Measurements from ENCODE around the gene MSRB2. TPM values are rescaled to one million over a fixed set of nuclear protein-coding genes. Genes with fewer than 3 reads are reported as not detected.

Gene MSRB2
- total and polyA plus RNA-seq, 2 of the 4 experiments (the other 2 are of a cell fraction), result 10.6 to 20.1 TPM

GRCh38 chr10:23136462-23136861 lies 41.1 kb downstream of the MSRB2 start:
- Histone ChIP-seq H4K91ac (ENCODE audit: insufficient read depth, low read depth, low read length) (no peak overlapping the region), H3K18ac (ENCODE audit: low read depth, low read length) (no peak overlapping the region), H3K4me3 (ENCODE audit: insufficient read depth, low read depth, low read length) (no peak overlapping the region), H3K36me3 (ENCODE audit: control insufficient read depth, insufficient read depth, low read length) (no peaks in the 10 kb centered on the region), H2AK9ac (replicated peaks; ENCODE audit: low read depth, low read length, poor library complexity) (no peak overlapping the region), H2AFZ (replicated peaks; ENCODE audit: low read length, poor library complexity) (no peak overlapping the region), H3K4me1 (ENCODE audit: control insufficient read depth, insufficient read depth, low read length) (no peaks in the 10 kb centered on the region), H2BK120ac (ENCODE audit: low read depth, low read length) (no peak overlapping the region), H3K14ac (replicated peaks; ENCODE audit: low read depth, low read length) (no peak overlapping the region), H4K5ac (ENCODE audit: low read depth, low read length) (no peak overlapping the region), H4K20me1 (ENCODE audit: insufficient read depth, low read length) (no peaks in the 10 kb centered on the region), H3K27me3 (ENCODE audit: control insufficient read depth, insufficient read depth, low read length) (no peaks in the 10 kb centered on the region), H3K56ac (ENCODE audit: extremely low read depth, insufficient read depth, low read length) (no peak overlapping the region), H3K79me1 (ENCODE audit: low read depth in 1 of 2, low read length in 2 of 2) (no peaks in the 10 kb centered on the region), H3K9ac (ENCODE audit: low read depth, low read length) (no peak overlapping the region), H3K9me1 (ENCODE audit: insufficient read depth, low read length) (no peaks in the 10 kb centered on the region), H3K4ac (ENCODE audit: low read depth, low read length) (no peak overlapping the region), H3K23ac (ENCODE audit: low read depth, low read length) (no peak overlapping the region), H2AK5ac (ENCODE audit: low read depth, low read length) (no peak overlapping the region), H2BK5ac (ENCODE audit: low read depth, low read length, poor library complexity, severe bottlenecking) (no peak overlapping the region), H4K8ac (ENCODE audit: low read depth in 2 of 2, low read length in 2 of 2) (no peak overlapping the region), H2BK20ac (ENCODE audit: low read depth, low read length) (no peak overlapping the region), H3K27ac (ENCODE audit: insufficient read depth, low read length) (no peak overlapping the region), H3K4me2 (ENCODE audit: low read depth, low read length) (no peak overlapping the region), H3K9me3 (ENCODE audit: control insufficient read depth, insufficient read depth, low read length) (no peaks in the 10 kb centered on the region), H2BK15ac (ENCODE audit: low read depth, low read length) (no peak overlapping the region)
- BruUV-seq (replicated peaks), result no TSS peak
- ChIA-PET CTCF (no interaction called here), POLR2A (ENCODE audit: unreplicated experiment) (no interaction called here)
- dilution Hi-C loops (cut with HindIII; ENCODE audit: low sequenced_read_pairs, unreplicated experiment), result no loop called here
- DNase-seq, result no peak
- no peak for ATAC-seq (ENCODE audit: low read depth)
- in situ Hi-C loops (cut with MboI; ENCODE audit: low sequenced_read_pairs), result no loop called here
- WGBS, 2 experiments (ENCODE audit: extremely low coverage in 2 of 2, insufficient read length in 1 of 2), result 100% methylated on average over 1 of the region's 4 CpGs; no CpG with 5 or more reads in 1 of the 2 experiments
- TF ChIP-seq RFX5 (IDR thresholded peaks at IDR 0.05; ENCODE audit: low read depth, low read length) (no peak), SMC3 (IDR thresholded peaks at IDR 0.05; ENCODE audit: low read depth, low read length) (no peak), MAFK (IDR thresholded peaks at IDR 0.05; ENCODE audit: low read depth, low read length) (no peak), FOS (IDR thresholded peaks at IDR 0.05; ENCODE audit: low read depth, low read length) (no peak), CEBPB (IDR thresholded peaks at IDR 0.05; ENCODE audit: low read depth, low read length) (no peak), POLR2A (IDR thresholded peaks at IDR 0.05; ENCODE audit: low read depth, low read length) (no peak), MXI1 (IDR thresholded peaks at IDR 0.05; ENCODE audit: borderline replicate concordance, low read depth, low read length) (no peak), BHLHE40 (IDR thresholded peaks at IDR 0.05; ENCODE audit: low read depth, low read length) (no peak), RAD21 (IDR thresholded peaks at IDR 0.05; ENCODE audit: low read length) (no peak), MAZ (IDR thresholded peaks at IDR 0.05; ENCODE audit: borderline replicate concordance, low read depth, low read length) (no peak), RCOR1 (IDR thresholded peaks at IDR 0.05; ENCODE audit: insufficient replicate concordance, low read length) (no peak), NFE2L2 (IDR thresholded peaks at IDR 0.05; ENCODE audit: low read depth, low read length) (no peak), USF2 (IDR thresholded peaks at IDR 0.05; ENCODE audit: low read depth, low read length) (no peak), CHD1 (IDR thresholded peaks at IDR 0.05; ENCODE audit: low read depth, low read length) (no peak)
- TF ChIP-seq, protein P1, sequence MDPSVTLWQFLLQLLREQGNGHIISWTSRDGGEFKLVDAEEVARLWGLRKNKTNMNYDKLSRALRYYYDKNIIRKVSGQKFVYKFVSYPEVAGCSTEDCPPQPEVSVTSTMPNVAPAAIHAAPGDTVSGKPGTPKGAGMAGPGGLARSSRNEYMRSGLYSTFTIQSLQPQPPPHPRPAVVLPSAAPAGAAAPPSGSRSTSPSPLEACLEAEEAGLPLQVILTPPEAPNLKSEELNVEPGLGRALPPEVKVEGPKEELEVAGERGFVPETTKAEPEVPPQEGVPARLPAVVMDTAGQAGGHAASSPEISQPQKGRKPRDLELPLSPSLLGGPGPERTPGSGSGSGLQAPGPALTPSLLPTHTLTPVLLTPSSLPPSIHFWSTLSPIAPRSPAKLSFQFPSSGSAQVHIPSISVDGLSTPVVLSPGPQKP (IDR thresholded peaks at IDR 0.05; ENCODE audit: borderline replicate concordance, low read depth, low read length), result no peak
- TF ChIP-seq, protein P2, sequence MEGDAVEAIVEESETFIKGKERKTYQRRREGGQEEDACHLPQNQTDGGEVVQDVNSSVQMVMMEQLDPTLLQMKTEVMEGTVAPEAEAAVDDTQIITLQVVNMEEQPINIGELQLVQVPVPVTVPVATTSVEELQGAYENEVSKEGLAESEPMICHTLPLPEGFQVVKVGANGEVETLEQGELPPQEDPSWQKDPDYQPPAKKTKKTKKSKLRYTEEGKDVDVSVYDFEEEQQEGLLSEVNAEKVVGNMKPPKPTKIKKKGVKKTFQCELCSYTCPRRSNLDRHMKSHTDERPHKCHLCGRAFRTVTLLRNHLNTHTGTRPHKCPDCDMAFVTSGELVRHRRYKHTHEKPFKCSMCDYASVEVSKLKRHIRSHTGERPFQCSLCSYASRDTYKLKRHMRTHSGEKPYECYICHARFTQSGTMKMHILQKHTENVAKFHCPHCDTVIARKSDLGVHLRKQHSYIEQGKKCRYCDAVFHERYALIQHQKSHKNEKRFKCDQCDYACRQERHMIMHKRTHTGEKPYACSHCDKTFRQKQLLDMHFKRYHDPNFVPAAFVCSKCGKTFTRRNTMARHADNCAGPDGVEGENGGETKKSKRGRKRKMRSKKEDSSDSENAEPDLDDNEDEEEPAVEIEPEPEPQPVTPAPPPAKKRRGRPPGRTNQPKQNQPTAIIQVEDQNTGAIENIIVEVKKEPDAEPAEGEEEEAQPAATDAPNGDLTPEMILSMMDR (conservative IDR thresholded peaks at IDR 0.05; ENCODE audit: low read depth, low read length), result no peak
- intact Hi-C loops (cut with micrococcal nuclease), result no loop called here
